Endothelial cell of umbilical vein (primary cell): ENCODE measurements around the gene TMEM273. TPM values are rescaled to one million over a fixed set of nuclear protein-coding genes. Genes with fewer than 3 reads are reported as not detected.

Experiments used
- BruUV-seq: library from RNA; stranded (reverse); fragments of 400-500 nt; replicated peaks from 2 replicates; lab custom pipeline; 2021; lab: Mats Ljungman, UMichigan
- CTCF ChIA-PET: fragments of 300-600, 350-600 bp; sonication (Branson Sonifier 250); formaldehyde crosslinking; loops from one replicate; lab custom pipeline; 2021; ENCODE audit warnings: antibody characterized with exemption, inconsistent platforms; lab: Charles Lee
- POLR2A ChIA-PET: fragments of 300-600, 350-600 bp; sonication (Branson Sonifier 250); formaldehyde crosslinking; loops from one replicate; lab custom pipeline; 2021; ENCODE audit warnings: antibody characterized with exemption, inconsistent platforms; lab: Charles Lee
- DNase-seq: peaks from one replicate; pipeline ENCODE4 v3.0.0-alpha.2; 2011; ENCODE audit warnings: low read depth, low spot score
- FAIRE-seq: peaks from 2 replicates; lab custom pipeline; 2011; peaks lifted over from hg19 to GRCh38; lab: Jason Lieb, UNC
- H2AFZ ChIP-seq: 2 replicates; pipeline ENCODE4 v1.6.0; 2012; ENCODE audit warnings: low read depth, low read length, control low read depth, inconsistent platforms
- H3K27ac ChIP-seq: 2 replicates; pipeline ENCODE4 v1.5.1; 2011; ENCODE audit warnings: low read depth, mild to moderate bottlenecking, control low read depth, low read length, moderate library complexity; ENCODE audit not compliant: insufficient read depth
- H3K27me3 ChIP-seq, 2 experiments: 2 replicates each; pipeline versions ENCODE4 v1.6.0 to v1.6.1; 2011; ENCODE audit warnings: low read length in 2 of 2, mixed read lengths in 1 of 2; ENCODE audit not compliant: control insufficient read depth in 2 of 2, insufficient read depth in 2 of 2
- H3K36me3 ChIP-seq, 2 experiments: 2 replicates in 1 of 2; 3 replicates in 1 of 2; pipeline ENCODE4 v1.5.1; 2011; ENCODE audit warnings: low read length in 2 of 2, mild to moderate bottlenecking in 1 of 2, moderate library complexity in 1 of 2; ENCODE audit not compliant: control insufficient read depth in 2 of 2, insufficient read depth in 2 of 2; ENCODE audit errors: extremely low read depth in 1 of 2
- H3K4me1 ChIP-seq: 3 replicates; pipeline ENCODE4 v1.5.1; 2011; ENCODE audit warnings: mild to moderate bottlenecking, low read length; ENCODE audit not compliant: control insufficient read depth, insufficient read depth; ENCODE audit errors: extremely low read depth
- H3K4me2 ChIP-seq: 2 replicates; pipeline ENCODE4 v1.6.1; 2011; ENCODE audit warnings: low read length, control low read depth, mixed read lengths; ENCODE audit not compliant: insufficient read depth
- H3K4me3 ChIP-seq, 3 experiments: fragments of 200-600 bp in 1 of 3; sonication (generic), shearing (Covaris generic) in 1 of 3; replicated peaks in 1 of 3; 2 replicates each; pipeline ENCODE4 v1.5.1; 2011 to 2016; ENCODE audit warnings: control low read depth in 3 of 3, low read length in 3 of 3, mild to moderate bottlenecking in 2 of 3, inconsistent platforms in 1 of 3, low read depth in 1 of 3, moderate library complexity in 1 of 3; ENCODE audit not compliant: insufficient read depth in 1 of 3
- H3K79me2 ChIP-seq: 2 replicates; pipeline ENCODE4 v1.6.0; 2012; ENCODE audit warnings: low read length, inconsistent platforms; ENCODE audit not compliant: control insufficient read depth, insufficient read depth
- H3K9ac ChIP-seq: replicated peaks from 2 replicates; pipeline ENCODE3; 2011; ENCODE audit warnings: low read length, control low read depth; ENCODE audit not compliant: insufficient read depth; ENCODE audit errors: extremely low read depth
- H3K9me1 ChIP-seq: replicated peaks from 3 replicates; pipeline ENCODE4 v1.6.0; 2011; ENCODE audit warnings: mild to moderate bottlenecking, low read length; ENCODE audit not compliant: control insufficient read depth, insufficient read depth; ENCODE audit errors: extremely low read depth
- H3K9me3 ChIP-seq: replicated peaks from 2 replicates; pipeline ENCODE4 v1.5.1; 2012; ENCODE audit warnings: low read length, inconsistent platforms; ENCODE audit not compliant: control insufficient read depth, insufficient read depth
- H4K20me1 ChIP-seq: replicated peaks from 2 replicates; pipeline ENCODE3; 2011; ENCODE audit warnings: mild to moderate bottlenecking, low read length; ENCODE audit not compliant: control insufficient read depth, insufficient read depth; ENCODE audit errors: extremely low read depth
- CTCF ChIP-seq, 2 donors: IDR thresholded peaks; 1 replicate in 1 of 2; 2 replicates in 1 of 2; pipeline ENCODE4 v1.5.1; 2011; ENCODE audit warnings: low read length in 2 of 2, mild to moderate bottlenecking in 2 of 2, moderate library complexity in 2 of 2, control low read depth in 1 of 2, inconsistent platforms in 1 of 2, low read depth in 1 of 2; ENCODE audit not compliant: insufficient read depth in 1 of 2; ENCODE audit errors: extremely low read depth in 1 of 2
- EZH2 ChIP-seq: IDR thresholded peaks from 2 replicates; pipeline ENCODE4 v1.6.1; 2012; ENCODE audit warnings: borderline replicate concordance, low read depth, mild to moderate bottlenecking, moderate library complexity, low read length, inconsistent platforms; ENCODE audit not compliant: severe bottlenecking
- FOS ChIP-seq: IDR thresholded peaks from 2 replicates; pipeline ENCODE4 v1.6.1; 2011; ENCODE audit warnings: mild to moderate bottlenecking, low read length, moderate library complexity, borderline replicate concordance; ENCODE audit not compliant: insufficient read depth
- GATA2 ChIP-seq: IDR thresholded peaks from 2 replicates; pipeline ENCODE4 v1.7.0; 2011; ENCODE audit warnings: low read depth, mild to moderate bottlenecking, moderate library complexity, mixed read lengths, low read length; ENCODE audit not compliant: insufficient read length, insufficient read depth
- JUN ChIP-seq: IDR thresholded peaks from 2 replicates; pipeline ENCODE4 v1.6.1; 2011; ENCODE audit warnings: borderline replicate concordance, low read depth; ENCODE audit not compliant: insufficient read length, insufficient read depth
- MAX ChIP-seq: IDR thresholded peaks from 2 replicates; pipeline ENCODE4 v1.6.1; 2011; ENCODE audit not compliant: insufficient read depth, insufficient read length
- MYC ChIP-seq: IDR thresholded peaks from one replicate; pipeline ENCODE4 v1.6.1; 2011; ENCODE audit warnings: mild to moderate bottlenecking, low read depth, low read length
- POLR2A ChIP-seq: IDR thresholded peaks from 2 replicates; pipeline ENCODE4 v1.6.1; 2012; ENCODE audit warnings: low read depth, mild to moderate bottlenecking, control low read depth, low read length
- POLR2AphosphoS5 ChIP-seq: IDR thresholded peaks from 2 replicates; pipeline ENCODE4 v1.6.1; 2012; ENCODE audit warnings: low read depth, mild to moderate bottlenecking, control low read depth, low read length, moderate library complexity; ENCODE audit not compliant: insufficient read depth
- dilution Hi-C: fragments of 300-500 bp; cut with MboI; formaldehyde crosslinking; loops from one replicate; pipeline ENCODE4 v1.15.0; 2019; ENCODE audit warnings: low sequenced_read_pairs; ENCODE audit not compliant: extremely low pct_ligation_motif_present
- intact Hi-C: fragments of 100-400 bp; cut with micrococcal nuclease; formaldehyde crosslinking; loops from one replicate; pipeline ENCODE4 v1.10.0; 2022
- polyA plus RNA-seq, 4 experiments: library from polyadenylated mRNA; depleted of rRNA in 3 of 4; stranded (reverse) in 3 of 4; unstranded in 1 of 4; fragments of >200 nt; gene quantifications; 2 replicates each; pipeline versions ENCODE4 v1.2.1 to v1.2.3, GENCODE V29; 2011 to 2012; ENCODE audit warnings: missing spikeins in 1 of 4
- total RNA-seq: library from RNA; stranded (reverse); gene quantifications from 2 replicates; pipeline ENCODE4 v1.2.3, GENCODE V29; 2021

Gene TMEM273
- total and polyA plus RNA-seq, 2 donors (not counting 3 experiments of a cell fraction or from before 2014, with no cell fraction given): 1.9 to 3.7 TPM

GRCh38 chr10:49207113-49207512 lies 18.9 kb upstream of the TMEM273 start:
- Histone ChIP-seq H3K27ac (no peak overlapping the region), H3K4me2 (no peak overlapping the region), H3K9me1 (no peaks in the 10 kb centered on the region), H3K4me1 (no peaks in the 10 kb centered on the region), H4K20me1 (no peaks in the 10 kb centered on the region), H3K79me2 (no peaks in the 10 kb centered on the region), H3K9ac (no peak overlapping the region), H3K4me3 (no peak overlapping the region), H2AFZ (no peak overlapping the region), H3K36me3 (no peaks in the 10 kb centered on the region), H3K27me3 (peaks cover 11 to 15% of the 10 kb centered on the region in 2 experiments), H3K9me3 (no peaks in the 10 kb centered on the region)
- POLR2A ChIA-PET: no interaction called here
- DNase-seq (no peak), FAIRE-seq (no peak)
- dilution Hi-C loops (no loop called here), intact Hi-C loops (no loop called here)
- CTCF ChIA-PET: no interaction called here
- no TSS peak for BruUV-seq
- TF ChIP-seq EZH2 (no peak), FOS (no peak), POLR2A (no peak), MYC (no peak), JUN (no peak), CTCF (IDR thresholded peaks at IDR 0.05; ENCODE audit: extremely low read depth in 1 of 2, insufficient read depth in 1 of 2, low read depth in 1 of 2, low read length in 2 of 2) (no peak), POLR2AphosphoS5 (no peak), GATA2 (no peak), MAX (no peak)
